Trophoblast cell (in vitro differentiated cells and primary cell): ENCODE results near the gene KIF26B.

ENCODE experiments used
- DNase-seq, 2 donors: peaks; one replicate each; pipeline ENCODE4 v3.0.0-alpha.2; 2016
- H2AFZ ChIP-seq: 2 replicates; pipeline ENCODE4 v1.6.1; 2013; ENCODE audit warnings: low read length, moderate library complexity, mild to moderate bottlenecking; ENCODE audit not compliant: insufficient read depth, poor library complexity
- H2AK5ac ChIP-seq: 2 replicates; pipeline ENCODE4 v1.6.1; 2013; ENCODE audit warnings: mild to moderate bottlenecking, low read length
- H2BK120ac ChIP-seq: 2 replicates; pipeline ENCODE4 v1.6.1; 2013; ENCODE audit warnings: low read length, mild to moderate bottlenecking, moderate library complexity; ENCODE audit not compliant: insufficient read depth, poor library complexity
- H2BK12ac ChIP-seq: 2 replicates; pipeline ENCODE4 v1.6.1; 2013; ENCODE audit warnings: mild to moderate bottlenecking, low read length, moderate library complexity
- H2BK5ac ChIP-seq: 2 replicates; pipeline ENCODE4 v1.6.1; 2013; ENCODE audit warnings: low read length, low read depth, moderate library complexity, mild to moderate bottlenecking; ENCODE audit not compliant: poor library complexity
- H3K14ac ChIP-seq: 2 replicates; pipeline ENCODE4 v1.6.1; 2013; ENCODE audit warnings: mild to moderate bottlenecking, low read length
- H3K18ac ChIP-seq: 2 replicates; pipeline ENCODE4 v1.6.1; 2013; ENCODE audit warnings: mild to moderate bottlenecking, low read length
- H3K23ac ChIP-seq: 2 replicates; pipeline ENCODE4 v1.6.1; 2013; ENCODE audit warnings: low read length
- H3K27ac ChIP-seq: 2 replicates; pipeline ENCODE4 v1.5.1; 2013; ENCODE audit warnings: low read depth, mild to moderate bottlenecking, inconsistent platforms, low read length, moderate library complexity
- H3K27me3 ChIP-seq: 2 replicates; pipeline ENCODE4 v1.6.1; 2013; ENCODE audit warnings: inconsistent platforms, mild to moderate bottlenecking, low read length, moderate library complexity; ENCODE audit not compliant: insufficient read depth
- H3K36me3 ChIP-seq, 2 experiments: 1 replicate in 1 of 2; 2 replicates in 1 of 2; pipeline ENCODE4 v1.6.1; 2013; ENCODE audit warnings: low read length in 2 of 2, mild to moderate bottlenecking in 2 of 2, moderate library complexity in 1 of 2; ENCODE audit not compliant: insufficient read depth in 2 of 2, control insufficient read depth in 1 of 2
- H3K4ac ChIP-seq: 2 replicates; pipeline ENCODE4 v1.6.1; 2013; ENCODE audit warnings: low read depth, mild to moderate bottlenecking, low read length, moderate library complexity
- H3K4me1 ChIP-seq, 2 experiments: 1 replicate in 1 of 2; 2 replicates in 1 of 2; pipeline ENCODE4 v1.6.1; 2013; ENCODE audit warnings: low read length in 2 of 2, mild to moderate bottlenecking in 2 of 2, moderate library complexity in 1 of 2; ENCODE audit not compliant: insufficient read depth in 2 of 2, control insufficient read depth in 1 of 2
- H3K4me2 ChIP-seq: 2 replicates; pipeline ENCODE4 v1.6.1; 2013; ENCODE audit warnings: inconsistent platforms, mild to moderate bottlenecking, low read length, moderate library complexity
- H3K4me3 ChIP-seq: 2 replicates; pipeline ENCODE4 v1.5.1; 2013; ENCODE audit warnings: mild to moderate bottlenecking, low read depth, low read length, inconsistent platforms
- H3K79me1 ChIP-seq: one replicate; pipeline ENCODE4 v1.6.1; 2013; ENCODE audit warnings: low read length
- H3K79me2 ChIP-seq: 2 replicates; pipeline ENCODE4 v1.6.1; 2013; ENCODE audit warnings: low read length, mild to moderate bottlenecking; ENCODE audit not compliant: control insufficient read depth, insufficient read depth, poor library complexity
- H3K9ac ChIP-seq: 2 replicates; pipeline ENCODE4 v1.6.1; 2013; ENCODE audit warnings: mild to moderate bottlenecking, low read length
- H3K9me3 ChIP-seq: 2 replicates; pipeline ENCODE4 v1.6.1; 2013; ENCODE audit warnings: low read depth, mild to moderate bottlenecking, control low read depth, inconsistent platforms, low read length; ENCODE audit not compliant: insufficient read depth
- H4K12ac ChIP-seq: 2 replicates; pipeline ENCODE4 v1.6.1; 2013; ENCODE audit warnings: low read depth, mild to moderate bottlenecking, low read length, moderate library complexity
- H4K8ac ChIP-seq: 2 replicates; pipeline ENCODE4 v1.6.1; 2013; ENCODE audit warnings: low read depth, mild to moderate bottlenecking, low read length, moderate library complexity
- H4K91ac ChIP-seq: one replicate; pipeline ENCODE4 v1.6.1; 2013; ENCODE audit warnings: low read depth, mild to moderate bottlenecking, low read length, moderate library complexity
- WGBS: extraction: QIAGEN DNeasy Blood & Tissue Kit; methylation state at CpG from one replicate; pipeline ENCODE4 v1.1.7; 2013; ENCODE audit warnings: missing lambda C conversion rate; ENCODE audit not compliant: insufficient read length, insufficient coverage; ENCODE audit errors: extremely low coverage; 5-methylcytosine and 5-hydroxymethylcytosine counted together

KIF26B gene

GRCh38 chr1:245168906-245169305 is 14.1 kb downstream of the KIF26B start:
- Histone ChIP-seq H3K4me3 (no peak overlapping the region), H2AK5ac (no peak overlapping the region), H3K9me3 (no peaks in the 10 kb centered on the region), H2BK120ac (no peak overlapping the region), H2AFZ (no peak overlapping the region), H3K27me3 (no peaks in the 10 kb centered on the region), H4K91ac (no peak overlapping the region), H3K27ac (no peak overlapping the region), H4K8ac (no peak overlapping the region), H3K79me2 (peaks cover 3% of the 10 kb centered on the region), H3K23ac (no peak overlapping the region), H3K36me3 (peaks cover 22 to 26% of the 10 kb centered on the region in 2 experiments), H4K12ac (no peak overlapping the region), H3K9ac (no peak overlapping the region), H3K4ac (no peak overlapping the region), H3K79me1 (peaks cover 4% of the 10 kb centered on the region), H3K14ac (no peak overlapping the region), H3K18ac (no peak overlapping the region), H3K4me2 (no peak overlapping the region), H3K4me1 (peaks cover 16 to 28% of the 10 kb centered on the region in 2 experiments), H2BK12ac (no peak overlapping the region), H2BK5ac (no peak overlapping the region)
- no peak for DNase-seq
- WGBS: no CpG with 5 or more reads among the region's 7 CpGs

GRCh38 chr1:245169376-245169775 is 14.6 kb downstream of the KIF26B start:
- H2AFZ ChIP-seq: no peak overlapping the region
- H4K8ac ChIP-seq: no peak overlapping the region
- no peak overlapping the region for H2BK120ac ChIP-seq
- H2AK5ac ChIP-seq: no peak overlapping the region
- no peak overlapping the region for H3K18ac ChIP-seq
- no peak for DNase-seq
- peaks cover 16 to 28% of the 10 kb centered on the region in 2 experiments for H3K4me1 ChIP-seq
- no peak overlapping the region for H2BK5ac ChIP-seq
- peaks cover 3% of the 10 kb centered on the region for H3K79me2 ChIP-seq
- H3K27me3 ChIP-seq: no peaks in the 10 kb centered on the region
- H3K27ac ChIP-seq: no peak overlapping the region
- H3K4me2 ChIP-seq: no peak overlapping the region
- peaks cover 21 to 25% of the 10 kb centered on the region in 2 experiments for H3K36me3 ChIP-seq
- H3K9me3 ChIP-seq: no peaks in the 10 kb centered on the region
- H3K23ac ChIP-seq: no peak overlapping the region
- H2BK12ac ChIP-seq: no peak overlapping the region
- H3K79me1 ChIP-seq: peaks cover 4% of the 10 kb centered on the region
- H3K9ac ChIP-seq: no peak overlapping the region
- no peak overlapping the region for H3K4ac ChIP-seq
- no peak overlapping the region for H4K91ac ChIP-seq
- H3K4me3 ChIP-seq: no peak overlapping the region
- WGBS: no CpG with 5 or more reads among the region's 7 CpGs
- H4K12ac ChIP-seq: no peak overlapping the region
- no peak overlapping the region for H3K14ac ChIP-seq

DNA sequence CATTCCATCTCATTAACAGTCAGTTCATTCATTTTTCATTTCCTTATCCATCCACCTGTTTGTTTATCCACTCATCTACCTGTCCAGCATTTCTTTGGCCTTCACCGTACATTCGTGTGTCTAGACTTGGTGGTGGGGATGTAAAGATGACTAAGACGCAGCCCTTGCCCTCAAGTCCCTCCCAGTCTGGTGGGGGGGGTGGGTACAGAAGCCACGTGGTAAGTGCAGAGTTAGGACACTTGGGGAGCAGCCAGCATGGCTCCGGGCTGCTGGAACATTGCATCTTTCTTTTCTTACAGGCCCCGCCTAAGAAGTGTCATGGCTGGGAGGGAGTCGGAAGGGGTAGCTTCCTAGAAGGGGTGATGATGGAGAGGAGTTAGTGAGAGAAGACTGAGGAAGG is 17.2 kb downstream of the KIF26B start:
- no CpG with 5 or more reads among the region's 7 CpGs for WGBS
- no peak overlapping the region for H2BK5ac ChIP-seq
- H4K8ac ChIP-seq: no peak overlapping the region
- H2AK5ac ChIP-seq: no peak overlapping the region
- no peak overlapping the region for H3K4me3 ChIP-seq
- H3K14ac ChIP-seq: no peak overlapping the region
- no peak overlapping the region for H3K23ac ChIP-seq
- H2BK12ac ChIP-seq: no peak overlapping the region
- H3K4me2 ChIP-seq: no peak overlapping the region
- H3K4ac ChIP-seq: peak overlapping the region; percentile 20
- no peak overlapping the region for H3K9ac ChIP-seq
- no peaks in the 10 kb centered on the region for H3K9me3 ChIP-seq
- H4K91ac ChIP-seq: no peak overlapping the region
- H4K12ac ChIP-seq: no peak overlapping the region
- no peaks in the 10 kb centered on the region for H3K27me3 ChIP-seq
- peaks cover 26 to 36% of the 10 kb centered on the region in 2 experiments for H3K36me3 ChIP-seq
- H3K18ac ChIP-seq: no peak overlapping the region
- no peak overlapping the region for H2AFZ ChIP-seq
- H3K79me2 ChIP-seq: peaks cover 4% of the 10 kb centered on the region
- H3K79me1 ChIP-seq: peaks cover 1% of the 10 kb centered on the region
- peaks cover 9 to 18% of the 10 kb centered on the region in 2 experiments for H3K4me1 ChIP-seq
- no peak overlapping the region for H2BK120ac ChIP-seq
- DNase-seq: no peak
- no peak overlapping the region for H3K27ac ChIP-seq

GRCh38 chr1:245172829-245173228 is 18.0 kb downstream of the KIF26B start:
- Histone ChIP-seq H3K27ac (no peak overlapping the region), H4K8ac (no peak overlapping the region), H3K4ac (no peak overlapping the region), H3K79me1 (peaks cover 1% of the 10 kb centered on the region), H3K14ac (no peak overlapping the region), H2BK12ac (no peak overlapping the region), H3K79me2 (peaks cover 5% of the 10 kb centered on the region), H2AK5ac (no peak overlapping the region), H2AFZ (no peak overlapping the region), H2BK5ac (no peak overlapping the region), H2BK120ac (no peak overlapping the region), H3K23ac (no peak overlapping the region), H3K9me3 (no peaks in the 10 kb centered on the region), H3K9ac (no peak overlapping the region), H4K12ac (no peak overlapping the region), H3K4me2 (no peak overlapping the region), H3K4me1 (peaks cover 6 to 12% of the 10 kb centered on the region in 2 experiments), H3K18ac (no peak overlapping the region), H3K27me3 (no peaks in the 10 kb centered on the region), H3K36me3 (peaks cover 26 to 39% of the 10 kb centered on the region in 2 experiments), H4K91ac (no peak overlapping the region), H3K4me3 (no peak overlapping the region)
- no peak for DNase-seq
- no CpG with 5 or more reads among the region's 2 CpGs for WGBS
